GM18517 (cell line): Measurements from ENCODE around the gene C17orf67.

ENCODE experiments used
- ATAC-seq: cut with Tn5 transposase; IDR thresholded peaks from one replicate; pipeline ENCODE4 v1.9.1; 2021; ENCODE audit warnings: mild to moderate bottlenecking, moderate library complexity; ENCODE audit not compliant: unreplicated experiment

The C17orf67 gene

GRCh38 chr17:56809820-56810179 lies 23.9 kb downstream of the C17orf67 start:
- no peak for ATAC-seq

- ATAC-seq, result no peak
Measured at GRCh38 chr17:56809106-56809819, 24.5 kb downstream of the C17orf67 start.

GRCh38 chr17:56808503-56808902 lies 25.2 kb downstream of the C17orf67 start:
- no peak for ATAC-seq

GRCh38 chr17:56807723-56808122 lies 26.0 kb downstream of the C17orf67 start:
- no peak for ATAC-seq

- no peak for ATAC-seq
Measured at GRCh38 chr17:56806949-56807348, 26.8 kb downstream of the C17orf67 start.

GRCh38 chr17:56804454-56804853 lies 29.3 kb downstream of the C17orf67 start:
- no peak for ATAC-seq

GRCh38 chr17:56803071-56803470 lies 30.6 kb downstream of the C17orf67 start:
- ATAC-seq, result no peak

- no peak for ATAC-seq
Measured at GRCh38 chr17:56801459-56802178, 32.1 kb downstream of the C17orf67 start.

- ATAC-seq, result no peak
Measured at GRCh38 chr17:56798916-56799315, 34.8 kb downstream of the C17orf67 start.

- no peak for ATAC-seq
Measured at GRCh38 chr17:56796536-56796935, 37.2 kb downstream of the C17orf67 start.

- ATAC-seq, result no peak
Measured at GRCh38 chr17:56795221-56795865, 38.4 kb downstream of the C17orf67 start.

- no peak for ATAC-seq
Measured at GRCh38 chr17:56793957-56794356, 39.8 kb downstream of the C17orf67 start.

GRCh38 chr17:56793531-56793930 lies 40.2 kb downstream of the C17orf67 start:
- no peak for ATAC-seq

GRCh38 chr17:56792267-56792666 lies 41.5 kb downstream of the C17orf67 start:
- no peak for ATAC-seq

- peak; percentile 87 for ATAC-seq
Measured at GRCh38 chr17:56786989-56787482, 46.7 kb downstream of the C17orf67 start.

- no peak for ATAC-seq
Measured at GRCh38 chr17:56785997-56786680, 47.6 kb downstream of the C17orf67 start.

GRCh38 chr17:56785405-56785804 lies 48.3 kb downstream of the C17orf67 start:
- no peak for ATAC-seq

- ATAC-seq, result no peak
Measured at GRCh38 chr17:56782338-56782737, 51.4 kb downstream of the C17orf67 start.

GRCh38 chr17:56781906-56782305 lies 51.8 kb downstream of the C17orf67 start:
- no peak for ATAC-seq

GRCh38 chr17:56779898-56780777 lies 53.6 kb downstream of the C17orf67 start:
- peak; percentile 80 for ATAC-seq
